ENCODE measurements around the gene GPALPP1.

- TF ChIP-seq POLR2A (IDR thresholded peaks at IDR 0.05): no peak
- TF ChIP-seq, protein P1, sequence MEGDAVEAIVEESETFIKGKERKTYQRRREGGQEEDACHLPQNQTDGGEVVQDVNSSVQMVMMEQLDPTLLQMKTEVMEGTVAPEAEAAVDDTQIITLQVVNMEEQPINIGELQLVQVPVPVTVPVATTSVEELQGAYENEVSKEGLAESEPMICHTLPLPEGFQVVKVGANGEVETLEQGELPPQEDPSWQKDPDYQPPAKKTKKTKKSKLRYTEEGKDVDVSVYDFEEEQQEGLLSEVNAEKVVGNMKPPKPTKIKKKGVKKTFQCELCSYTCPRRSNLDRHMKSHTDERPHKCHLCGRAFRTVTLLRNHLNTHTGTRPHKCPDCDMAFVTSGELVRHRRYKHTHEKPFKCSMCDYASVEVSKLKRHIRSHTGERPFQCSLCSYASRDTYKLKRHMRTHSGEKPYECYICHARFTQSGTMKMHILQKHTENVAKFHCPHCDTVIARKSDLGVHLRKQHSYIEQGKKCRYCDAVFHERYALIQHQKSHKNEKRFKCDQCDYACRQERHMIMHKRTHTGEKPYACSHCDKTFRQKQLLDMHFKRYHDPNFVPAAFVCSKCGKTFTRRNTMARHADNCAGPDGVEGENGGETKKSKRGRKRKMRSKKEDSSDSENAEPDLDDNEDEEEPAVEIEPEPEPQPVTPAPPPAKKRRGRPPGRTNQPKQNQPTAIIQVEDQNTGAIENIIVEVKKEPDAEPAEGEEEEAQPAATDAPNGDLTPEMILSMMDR (IDR thresholded peaks at IDR 0.05): no peak
- TF ChIP-seq EP300 (IDR thresholded peaks at IDR 0.05): no peak
These were observed 46.9 kb downstream of the GPALPP1 start for GRCh38 chr13:45036206-45036605.

Measured in ovary (tissue), 3 donors.